ENCODE data around the gene THRB.

Gene THRB

GRCh38 chr3:24185738-24186384, 308.8 kb downstream of the THRB start:
- DNase-seq (ENCODE audit: low read depth, low spot score), result peak; percentile 68

GRCh38 chr3:24184528-24185176, 310.0 kb downstream of the THRB start:
- no peak for DNase-seq (ENCODE audit: low read depth, low spot score)

DNA sequence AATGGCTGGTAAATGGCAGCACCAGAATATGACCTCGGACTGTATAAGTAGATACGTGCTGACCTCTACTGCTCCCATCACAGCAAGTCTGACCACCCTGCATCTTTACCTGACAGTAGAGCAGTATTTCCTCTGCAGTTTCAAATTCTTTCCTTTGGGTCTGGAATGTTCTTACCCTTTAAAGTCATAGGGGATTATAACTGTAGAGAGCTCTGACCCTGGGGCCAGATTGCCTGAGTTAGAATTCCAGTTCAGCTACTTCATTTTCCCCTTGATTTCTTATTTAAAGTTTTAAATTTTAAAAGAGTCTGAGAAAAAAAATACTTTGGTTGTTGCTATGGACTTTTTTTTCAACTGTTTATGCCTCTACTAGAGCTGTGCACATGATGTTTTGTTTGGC, 311.9 kb downstream of the THRB start:
- peak; percentile 29 for DNase-seq (ENCODE audit: low read depth, low spot score)

DNA sequence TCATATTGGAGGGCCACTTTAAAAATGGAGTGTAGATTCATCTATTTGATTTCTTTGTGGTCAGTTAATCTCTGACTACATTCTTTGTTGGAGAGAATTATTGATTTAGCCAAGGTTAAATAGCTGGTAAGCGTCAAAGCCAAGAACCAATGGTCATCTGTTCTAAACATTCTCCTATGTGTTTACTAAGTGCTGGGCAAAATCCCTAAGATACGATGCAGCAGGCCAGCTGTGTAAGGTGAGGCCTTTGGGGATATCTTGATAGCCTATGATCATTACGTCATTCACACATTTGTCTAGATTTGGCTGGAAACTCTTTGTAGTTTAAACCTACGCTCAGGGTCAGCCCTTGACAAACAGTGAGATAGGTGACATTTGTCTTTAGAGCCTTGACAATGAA, 313.4 kb downstream of the THRB start:
- DNase-seq (ENCODE audit: low read depth, low spot score), result no peak

GRCh38 chr3:24180616-24181015, 314.0 kb downstream of the THRB start:
- no peak for DNase-seq (ENCODE audit: low read depth, low spot score)

DNA sequence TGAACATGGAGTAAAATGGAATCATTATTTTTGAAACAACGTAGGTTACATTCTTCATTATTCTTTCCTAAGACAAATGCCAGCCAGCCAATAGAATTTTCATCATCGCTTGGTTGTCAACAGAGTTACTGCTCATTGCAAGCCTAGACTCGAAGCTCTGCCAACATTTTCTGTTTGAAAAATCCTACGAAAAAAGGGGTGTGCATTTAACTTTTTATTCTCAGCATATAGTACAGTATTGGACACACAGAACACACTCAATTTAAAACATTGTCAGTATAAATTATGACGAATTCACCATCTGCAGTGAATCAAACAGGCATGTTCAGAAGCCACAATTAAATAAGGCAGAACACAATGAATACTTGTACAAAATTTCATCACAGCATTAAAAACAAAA, 317.4 kb downstream of the THRB start:
- no peak for DNase-seq (ENCODE audit: low read depth, low spot score)

GRCh38 chr3:24174614-24175013, 320.0 kb downstream of the THRB start:
- no peak for DNase-seq (ENCODE audit: low read depth, low spot score)

DNA sequence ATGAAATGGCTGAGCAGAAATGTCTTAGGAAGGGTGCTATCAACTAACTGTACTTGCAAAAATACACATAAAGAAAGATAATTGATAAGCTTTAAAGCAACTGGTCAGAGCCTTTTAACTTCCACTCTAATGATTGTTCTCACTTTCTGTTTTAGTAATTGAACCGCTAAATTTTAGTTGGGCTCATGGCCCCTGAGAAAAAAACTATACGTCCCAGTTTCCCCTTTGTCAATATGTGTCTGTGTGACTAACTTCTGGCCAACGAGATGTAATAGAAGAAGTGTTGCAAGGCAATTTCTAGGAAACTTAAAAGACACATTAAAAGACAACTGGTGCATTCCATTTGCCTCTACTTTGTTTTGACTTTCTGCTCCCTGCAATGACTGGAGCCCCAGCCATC, 325.7 kb downstream of the THRB start:
- DNase-seq (ENCODE audit: low read depth, low spot score), result no peak

DNA sequence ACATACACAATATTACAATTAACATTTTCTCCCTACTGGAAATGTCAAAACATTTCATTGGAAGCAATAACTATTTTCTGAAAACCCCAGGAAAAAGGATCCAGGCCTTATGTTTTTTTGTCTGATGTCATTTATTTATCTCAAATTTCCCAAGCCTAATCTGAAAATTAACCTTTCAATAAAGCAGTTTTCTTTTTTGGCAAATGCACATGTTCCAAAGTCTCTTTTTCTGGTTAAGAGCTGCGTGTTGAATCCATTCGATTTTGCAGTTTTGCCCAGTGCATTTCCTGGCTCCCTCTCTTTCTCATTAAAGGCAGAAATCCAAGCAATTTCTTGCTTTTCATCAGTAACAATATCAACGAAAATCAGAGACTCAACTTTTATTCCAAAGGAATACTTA, 327.2 kb downstream of the THRB start:
- DNase-seq (ENCODE audit: low read depth, low spot score), result no peak

GRCh38 chr3:24166515-24166914, 328.1 kb downstream of the THRB start:
- DNase-seq (ENCODE audit: low read depth, low spot score), result no peak

- DNase-seq (ENCODE audit: low read depth, low spot score), result no peak
These were observed 329.1 kb downstream of the THRB start for GRCh38 chr3:24165603-24165982.

DNA sequence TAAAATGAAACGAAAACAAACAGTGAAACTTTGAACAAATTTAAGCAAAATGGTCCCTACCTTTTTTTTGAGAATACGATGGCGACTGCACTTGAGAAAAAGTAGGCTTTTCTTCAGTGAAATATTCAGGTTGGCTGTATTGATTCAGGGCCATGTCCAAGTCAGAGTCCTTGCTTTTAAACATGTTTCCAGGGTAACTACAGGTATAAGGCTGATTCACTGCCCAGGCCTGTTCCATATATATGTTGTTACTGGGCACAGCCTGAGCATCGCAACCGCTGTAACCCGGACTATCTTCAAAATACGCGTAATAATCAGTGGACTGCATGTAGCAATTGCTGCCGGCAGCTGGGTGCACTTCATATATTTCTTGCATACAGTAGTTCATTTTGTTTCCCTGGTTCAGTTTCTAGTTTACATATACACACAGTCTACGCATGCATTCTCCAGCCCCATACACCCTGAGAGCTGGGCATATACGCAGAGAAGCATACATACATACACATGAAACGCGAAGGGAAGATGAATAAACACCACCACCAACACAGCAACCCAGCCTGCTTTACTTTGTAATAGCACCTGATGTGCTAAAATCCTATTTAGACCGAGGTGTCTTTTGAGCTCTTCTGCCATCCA, 329.6 kb downstream of the THRB start:
- no peak for DNase-seq (ENCODE audit: low read depth, low spot score)

DNA sequence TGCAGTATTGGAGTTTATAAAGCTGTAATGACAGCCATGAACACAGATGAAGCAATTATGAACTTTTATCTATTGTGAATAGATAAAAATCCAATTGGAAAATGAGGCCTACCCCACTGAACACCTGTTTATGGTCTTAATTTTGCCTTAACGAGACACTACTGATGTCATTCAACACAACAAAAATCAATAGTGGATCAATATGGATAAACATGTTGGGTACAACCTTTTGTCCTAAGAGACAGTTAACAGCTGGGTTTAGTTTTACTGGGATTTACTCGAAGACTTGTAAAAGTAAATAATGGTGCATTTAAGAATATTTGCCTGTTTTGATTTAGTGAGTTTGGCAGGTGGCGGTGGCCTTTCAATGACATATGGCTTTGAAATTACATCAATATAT, 331.7 kb downstream of the THRB start:
- DNase-seq (ENCODE audit: low read depth, low spot score), result no peak

DNA sequence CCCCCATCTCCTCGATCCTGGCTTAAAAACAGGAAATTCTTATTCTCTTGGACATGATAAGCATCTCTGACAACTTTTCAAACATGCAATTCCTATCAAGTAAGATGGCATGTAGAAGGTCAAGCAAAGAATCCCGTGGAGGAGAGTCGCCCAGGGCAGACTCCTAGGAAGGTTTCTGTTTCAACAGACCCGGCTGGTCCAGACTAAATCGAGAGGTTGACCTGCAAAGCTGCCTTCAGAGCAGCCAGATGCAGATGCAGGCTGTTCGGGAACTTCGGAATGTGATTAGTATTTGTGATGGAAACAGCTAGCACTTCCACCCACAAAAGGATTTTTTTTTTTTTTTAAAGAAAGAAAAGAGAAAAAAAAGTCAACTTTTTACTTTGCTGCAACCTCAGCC, 332.8 kb downstream of the THRB start:
- peak; percentile 53 for DNase-seq (ENCODE audit: low read depth, low spot score)

DNA sequence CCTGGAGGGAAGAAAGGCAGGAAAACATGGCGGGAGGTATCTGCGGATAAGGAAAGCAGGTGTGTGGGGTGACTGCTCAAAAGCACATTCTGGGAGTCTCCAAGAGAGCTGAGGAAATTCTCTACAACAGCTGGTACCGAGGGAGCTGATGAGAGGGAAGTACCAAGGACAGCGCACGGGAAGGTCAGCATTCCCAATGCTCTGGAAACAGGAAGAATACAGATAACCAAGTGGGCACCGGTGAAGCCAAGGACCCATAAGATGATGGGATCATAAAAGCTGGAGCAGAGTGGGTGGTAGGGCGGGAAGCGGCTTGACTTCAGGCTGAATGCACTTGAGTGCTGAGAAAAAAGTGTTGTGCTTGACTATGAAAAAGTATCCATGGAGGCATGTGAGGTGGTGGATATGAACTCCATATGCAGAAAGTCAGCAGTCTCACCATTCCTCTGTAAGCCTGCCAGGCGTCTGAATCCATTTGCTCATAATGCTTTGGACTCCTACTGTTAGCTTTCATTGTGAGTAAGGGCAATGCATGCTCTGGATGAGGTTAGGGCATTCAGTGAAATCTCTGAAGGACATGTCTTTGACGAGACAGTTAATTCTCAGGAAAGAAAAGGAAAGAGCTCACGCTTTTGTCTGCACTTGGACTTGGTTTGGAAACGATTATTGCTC, 334.1 kb downstream of the THRB start:
- peak; percentile 62 for DNase-seq (ENCODE audit: low read depth, low spot score)

GRCh38 chr3:24158761-24159454, 335.7 kb downstream of the THRB start:
- DNase-seq (ENCODE audit: low read depth, low spot score), result no peak

- DNase-seq (ENCODE audit: low read depth, low spot score), result no peak
These were observed 337.5 kb downstream of the THRB start for GRCh38 chr3:24157106-24157505.

- DNase-seq (ENCODE audit: low read depth, low spot score), result no peak
These were observed 338.2 kb downstream of the THRB start for GRCh38 chr3:24156466-24156865.

DNA sequence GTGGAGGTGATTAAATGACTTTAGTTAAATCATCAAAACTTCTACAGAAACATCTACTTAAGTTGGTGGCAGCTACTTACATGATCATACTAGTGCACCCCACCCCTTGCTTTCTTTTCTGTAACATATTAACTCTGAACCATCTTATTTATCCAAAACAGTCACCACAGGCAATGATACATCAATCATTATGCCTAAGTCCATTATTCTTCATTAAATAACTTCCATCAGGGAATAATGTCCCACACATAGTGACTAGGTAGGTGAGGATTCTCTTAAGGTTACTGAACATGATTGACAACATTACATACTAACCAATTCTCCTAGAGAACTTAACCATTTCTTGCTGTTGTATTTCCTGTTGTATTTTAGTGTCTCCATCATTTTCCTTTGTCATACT, 339.4 kb downstream of the THRB start:
- no peak for DNase-seq (ENCODE audit: low read depth, low spot score)

- DNase-seq (ENCODE audit: low read depth, low spot score), result no peak
These were observed 339.9 kb downstream of the THRB start for GRCh38 chr3:24154781-24155180.

- DNase-seq (ENCODE audit: low read depth, low spot score), result no peak
These were observed 340.5 kb downstream of the THRB start for GRCh38 chr3:24154013-24154695.

DNA sequence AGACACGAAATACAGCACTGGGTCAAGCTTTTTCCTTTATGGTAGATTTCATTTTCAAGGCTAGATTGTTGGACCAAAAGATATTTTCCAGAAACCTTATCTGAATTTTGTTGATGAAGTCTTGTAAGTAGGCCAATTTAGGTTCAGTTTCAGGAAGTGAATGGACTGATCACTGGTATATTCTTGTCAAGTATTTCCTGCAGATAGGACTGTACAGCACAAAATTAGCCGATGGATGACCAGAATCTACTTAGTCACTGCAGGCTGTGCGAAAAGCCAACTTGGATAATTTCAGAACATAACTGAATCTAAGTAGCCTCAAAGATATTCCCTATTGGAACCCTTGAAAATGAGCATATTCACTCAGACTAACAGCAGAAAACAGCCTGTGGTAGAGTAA, 343.1 kb downstream of the THRB start:
- DNase-seq (ENCODE audit: low read depth, low spot score), result no peak

All from ELF-1 (cell line).